ENCODE results near the gene C3orf80.
"Not testable (repeated sequence)": the region's sequence is repeated elsewhere in the genome, so short reads cannot be mapped to it uniquely, and the experiment has no call there.

The C3orf80 gene

GRCh38 chr3:160217675-160218074, 7.5 kb upstream of the C3orf80 start:
- no peak for DNase-seq

- no peak for DNase-seq
These were observed 7.1 kb upstream of the C3orf80 start for GRCh38 chr3:160218136-160218535.

GRCh38 chr3:160220038-160220437, 5.2 kb upstream of the C3orf80 start:
- no peak for DNase-seq

GRCh38 chr3:160221019-160221418, 4.2 kb upstream of the C3orf80 start:
- no peak for DNase-seq

GRCh38 chr3:160224256-160224655, 966 bp upstream of the C3orf80 start:
- DNase-seq = no peak

- no peak for DNase-seq
These were observed 429 bp upstream of the C3orf80 start for GRCh38 chr3:160224811-160225175.

GRCh38 chr3:160226026-160226907, 1.0 kb downstream of the C3orf80 start:
- DNase-seq = peak in 1 of 2 donors; percentile 12

- no peak for DNase-seq
These were observed 2.2 kb downstream of the C3orf80 start for GRCh38 chr3:160227419-160227818.

- no peak for DNase-seq
These were observed 6.8 kb downstream of the C3orf80 start for GRCh38 chr3:160232014-160232413.

GRCh38 chr3:160240719-160241118, 15.5 kb downstream of the C3orf80 start:
- DNase-seq = not testable (repeated sequence)

GRCh38 chr3:160245261-160245800, 20.1 kb downstream of the C3orf80 start:
- DNase-seq = no peak

- DNase-seq = no peak
These were observed 22.5 kb downstream of the C3orf80 start for GRCh38 chr3:160247766-160248165.

- no peak for DNase-seq
These were observed 28.1 kb downstream of the C3orf80 start for GRCh38 chr3:160253298-160253697.

- no peak for DNase-seq
These were observed 32.4 kb downstream of the C3orf80 start for GRCh38 chr3:160257606-160258005.

- DNase-seq = no peak
These were observed 34.4 kb downstream of the C3orf80 start for GRCh38 chr3:160259589-160259988.

GRCh38 chr3:160260587-160261270, 35.5 kb downstream of the C3orf80 start:
- DNase-seq = no peak

- DNase-seq = no peak
These were observed 39.9 kb downstream of the C3orf80 start for GRCh38 chr3:160265088-160265487.

All from CD4-positive, alpha-beta T cell treated with Interleukin-1 beta for 1 hour (primary cell).